CD4-positive, alpha-beta T cell (primary cell): ENCODE measurements around the gene TMEM107. TPM values are rescaled to one million over a fixed set of nuclear protein-coding genes. Genes with fewer than 3 reads are reported as not detected.

Source experiments
- ATAC-seq: fragments of 200-7000 bp; cut with Tn5 transposase; one replicate; pipeline ENCODE4 v1.10.0; 2022; ENCODE audit warnings: mild to moderate bottlenecking; ENCODE audit not compliant: poor library complexity
- CTCF ChIA-PET: fragments of 350-600 bp; sonication (Branson Sonifier 250); formaldehyde crosslinking; loops from one replicate; lab custom pipeline; 2021; ENCODE audit warnings: antibody characterized with exemption, inconsistent platforms; lab: Charles Lee
- POLR2A ChIA-PET: fragments of 350-600 bp; sonication (Branson Sonifier 250); formaldehyde crosslinking; loops from one replicate; lab custom pipeline; 2021; ENCODE audit warnings: antibody characterized with exemption, inconsistent platforms; lab: Charles Lee
- DNase-seq, 14 experiments: peaks; one replicate each; pipeline ENCODE4 v3.0.0-alpha.2; 2013 to 2020; ENCODE audit warnings: mixed read lengths in 2 of 14
- H3K27ac ChIP-seq, 2 donors: one replicate each; pipeline versions ENCODE4 v1.5.1 to v1.7.0; 2013; ENCODE audit warnings: low read length in 2 of 2, low read depth in 1 of 2, mild to moderate bottlenecking in 1 of 2
- H3K27me3 ChIP-seq, 2 experiments: 1 replicate in 1 of 2; 2 replicates in 1 of 2; pipeline versions ENCODE4 v1.6.1 to v1.7.0; 2013; ENCODE audit warnings: low read length in 2 of 2, control low read depth in 1 of 2, mild to moderate bottlenecking in 1 of 2, moderate library complexity in 1 of 2; ENCODE audit not compliant: insufficient read depth in 2 of 2, control insufficient read depth in 1 of 2
- H3K36me3 ChIP-seq: one replicate; pipeline ENCODE4 v1.6.1; 2013; ENCODE audit warnings: low read length, control low read depth; ENCODE audit not compliant: insufficient read depth
- H3K4me1 ChIP-seq: one replicate; pipeline ENCODE4 v1.6.1; 2013; ENCODE audit warnings: low read length, control low read depth; ENCODE audit not compliant: insufficient read depth
- H3K4me3 ChIP-seq: one replicate; pipeline ENCODE4 v1.5.1; 2013; ENCODE audit warnings: mild to moderate bottlenecking, low read length, moderate library complexity
- H3K9me3 ChIP-seq, 2 experiments: 1 replicate in 1 of 2; 2 replicates in 1 of 2; pipeline versions ENCODE4 v1.6.1 to v1.7.0; 2013; ENCODE audit warnings: low read length in 2 of 2, mild to moderate bottlenecking in 2 of 2, control low read depth in 1 of 2, moderate library complexity in 1 of 2; ENCODE audit not compliant: control insufficient read depth in 1 of 2, insufficient read depth in 1 of 2
- H3K27ac Mint-ChIP-seq: one replicate; pipeline ENCODE4 v1.8.0; 2020; ENCODE audit warnings: mixed read lengths
- H3K27me3 Mint-ChIP-seq: one replicate; pipeline ENCODE4 v1.8.0; 2021; ENCODE audit warnings: mixed read lengths
- H3K36me3 Mint-ChIP-seq: one replicate; pipeline ENCODE4 v1.8.0; 2021; ENCODE audit warnings: low read depth, mixed read lengths
- H3K4me1 Mint-ChIP-seq: one replicate; pipeline ENCODE4 v1.8.0; 2021; ENCODE audit warnings: low read depth, mixed read lengths
- H3K4me3 Mint-ChIP-seq: one replicate; pipeline ENCODE4 v1.8.0; 2020; ENCODE audit warnings: mild to moderate bottlenecking, mixed read lengths
- H3K9me3 Mint-ChIP-seq: one replicate; pipeline ENCODE4 v1.8.0; 2020; ENCODE audit warnings: mixed read lengths
- CTCF ChIP-seq: fragments of 200-600 bp; IDR thresholded peaks from one replicate; pipeline ENCODE4 v1.8.0; 2022; ENCODE audit warnings: antibody characterized with exemption, mild to moderate bottlenecking
- intact Hi-C, 2 experiments: fragments of 100-400 bp; cut with DNase I in 1 of 2; cut with micrococcal nuclease in 1 of 2; formaldehyde crosslinking; loops; one replicate each; pipeline versions ENCODE4 v1.15.1 to v1.9.0; 2023 to 2025; cut with DNase I, micrococcal nuclease
- total RNA-seq, 174 experiments: library from RNA in 2 of 174; stranded (reverse) in 2 of 174; gene quantifications; one replicate each; pipeline ENCODE4 v1.2.3 and lab custom pipeline; 2021 to 2026

The TMEM107 gene
- total RNA-seq, 2 experiments from 2014 or later: 12.2 to 12.9 TPM

- no peak overlapping the region for H3K27ac Mint-ChIP-seq
- no peaks in the 10 kb centered on the region for H3K9me3 Mint-ChIP-seq
- Histone ChIP-seq H3K4me3 (no peak overlapping the region), H3K4me1 (peaks cover 34% of the 10 kb centered on the region), H3K27me3 (no peaks in the 10 kb centered on the region), H3K9me3 (no peaks in the 10 kb centered on the region), H3K27ac (no peak overlapping the region), H3K36me3 (peaks cover 78% of the 10 kb centered on the region)
- peaks cover 79% of the 10 kb centered on the region for H3K36me3 Mint-ChIP-seq
- intact Hi-C loops: no loop called here
- peaks cover 3% of the 10 kb centered on the region for H3K27me3 Mint-ChIP-seq
- DNase-seq (peak in 2 of 14 experiments; percentile 16 to 43), ATAC-seq (no peak)
- H3K4me1 Mint-ChIP-seq: peaks cover 5% of the 10 kb centered on the region
- H3K4me3 Mint-ChIP-seq: peak overlapping the region; percentile 60
- CTCF ChIA-PET: no interaction called here
- POLR2A ChIA-PET: interaction anchor here (1.1 to 4.5 kb wide), 2 partner anchors 8 to 13 kb away, joined by 3 to 19 read pairs; no protein-coding TSS in a partner anchor
- no peak for TF ChIP-seq CTCF
These were observed 33.1 kb downstream of the TMEM107 start for GRCh38 chr17:8142887-8143580.

DNA sequence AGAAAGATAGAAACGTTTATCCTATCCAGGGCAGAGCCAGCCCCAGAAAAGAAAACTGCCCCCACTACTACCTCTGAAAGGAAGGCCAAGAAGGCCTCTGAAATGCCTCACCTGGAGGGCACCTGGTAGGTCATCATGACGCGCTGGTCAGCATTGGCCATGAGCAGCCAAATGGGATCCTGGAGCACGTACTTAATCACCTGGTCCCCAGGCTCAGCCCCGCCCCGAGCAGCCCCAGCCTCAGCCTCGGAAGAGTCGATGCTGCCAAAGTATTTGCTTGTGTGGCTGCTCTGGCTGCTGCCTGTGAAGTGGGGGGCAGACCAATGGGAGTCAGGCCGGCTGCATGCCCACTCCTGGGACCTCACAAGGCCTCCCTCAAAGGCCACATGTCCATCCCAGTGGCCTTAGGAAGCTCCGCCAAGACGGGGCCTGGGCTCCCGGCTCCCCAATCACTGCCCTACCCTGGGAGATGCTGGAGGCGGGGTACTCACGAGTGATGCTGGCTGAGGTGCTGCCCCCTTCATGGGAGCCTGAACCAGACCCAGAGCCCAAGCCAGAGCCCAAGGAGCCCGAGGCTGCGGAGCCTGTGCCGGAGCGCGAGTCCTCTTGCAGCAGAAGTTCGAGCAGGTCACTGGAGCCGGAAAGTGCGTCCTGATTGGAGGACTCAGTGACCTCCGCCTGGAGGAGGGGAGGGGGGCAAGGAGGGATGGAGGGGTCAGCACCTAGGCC lies 33.9 kb downstream of the TMEM107 start:
- ATAC-seq (no peak), DNase-seq (peak in 4 of 14 experiments; percentile 2 to 50 (median 24))
- no peak overlapping the region for H3K4me3 ChIP-seq
- peaks cover 33% of the 10 kb centered on the region for H3K4me1 ChIP-seq
- Mint-ChIP-seq H3K36me3 (peaks cover 72% of the 10 kb centered on the region), H3K4me3 (peak overlapping the region; percentile 60), H3K27ac (no peak overlapping the region), H3K27me3 (peaks cover 3% of the 10 kb centered on the region), H3K9me3 (no peaks in the 10 kb centered on the region), H3K4me1 (peaks cover 5% of the 10 kb centered on the region)
- intact Hi-C loops: no loop called here
- CTCF ChIA-PET: interaction anchor here (2.2 kb wide), 1 partner anchor 16 kb away, joined by 5 read pairs; no protein-coding TSS in a partner anchor
- POLR2A ChIA-PET: interaction anchor here (0.5 to 5.6 kb wide), 5 partner anchors 9 to 60 kb away, joined by 3 to 105 read pairs (median 3); partner anchors contain the start of gene BORCS6
- H3K27ac ChIP-seq: no peak overlapping the region
- H3K27me3 ChIP-seq: no peaks in the 10 kb centered on the region
- H3K9me3 ChIP-seq: no peaks in the 10 kb centered on the region
- H3K36me3 ChIP-seq: peaks cover 71% of the 10 kb centered on the region
- no peak for TF ChIP-seq CTCF

DNA sequence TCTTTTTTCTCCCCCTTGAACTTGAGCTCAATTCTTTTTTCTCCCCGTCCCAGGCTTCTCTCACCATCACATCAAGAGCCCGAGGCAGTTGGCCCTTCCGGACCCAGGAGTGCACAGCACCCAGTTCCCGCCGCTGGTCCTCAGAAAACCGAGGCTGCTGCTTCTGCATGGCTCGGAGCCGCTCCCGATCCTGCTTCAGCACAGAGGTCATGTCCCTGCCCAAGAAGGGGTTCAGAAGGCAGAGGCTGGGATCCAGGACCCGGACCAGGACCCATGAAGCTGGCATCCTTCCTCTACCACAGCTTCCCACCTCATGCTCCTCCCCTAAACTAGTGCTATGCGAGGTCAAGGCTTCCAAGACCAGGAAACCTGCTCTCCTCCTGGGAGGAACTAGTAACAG lies 34.4 kb downstream of the TMEM107 start:
- H3K36me3 ChIP-seq: peaks cover 65% of the 10 kb centered on the region
- H3K27me3 ChIP-seq: no peaks in the 10 kb centered on the region
- Mint-ChIP-seq H3K36me3 (peaks cover 66% of the 10 kb centered on the region), H3K27me3 (peaks cover 3% of the 10 kb centered on the region), H3K4me1 (peaks cover 5% of the 10 kb centered on the region), H3K9me3 (no peaks in the 10 kb centered on the region), H3K27ac (no peak overlapping the region), H3K4me3 (peak overlapping the region; percentile 18)
- no peak for ATAC-seq
- POLR2A ChIA-PET: interaction anchor here (0.5 to 5.6 kb wide), 8 partner anchors 9 to 81 kb away, joined by 3 to 105 read pairs (median 20); partner anchors contain the start of gene BORCS6
- no peak overlapping the region for H3K27ac ChIP-seq
- no peak for DNase-seq
- H3K4me3 ChIP-seq: no peak overlapping the region
- peaks cover 29% of the 10 kb centered on the region for H3K4me1 ChIP-seq
- TF ChIP-seq CTCF: no peak
- CTCF ChIA-PET: interaction anchor here (2.2 to 4.6 kb wide), 2 partner anchors 17 to 22 kb away, joined by 5 to 42 read pairs; partner anchors contain the start of gene ALOXE3
- intact Hi-C loops: no loop called here
- H3K9me3 ChIP-seq: no peaks in the 10 kb centered on the region
